ENCODE data around the gene PKD1. TPM values are rescaled to one million over a fixed set of nuclear protein-coding genes. Genes with fewer than 3 reads are reported as not detected.
A peak's percentile ranks its signal among the peaks of the same experiment; 100 is the strongest.

The PKD1 gene
- total RNA-seq, 4 donors from 2014 or later: 86.4 to 214 (median 121) TPM

DNA sequence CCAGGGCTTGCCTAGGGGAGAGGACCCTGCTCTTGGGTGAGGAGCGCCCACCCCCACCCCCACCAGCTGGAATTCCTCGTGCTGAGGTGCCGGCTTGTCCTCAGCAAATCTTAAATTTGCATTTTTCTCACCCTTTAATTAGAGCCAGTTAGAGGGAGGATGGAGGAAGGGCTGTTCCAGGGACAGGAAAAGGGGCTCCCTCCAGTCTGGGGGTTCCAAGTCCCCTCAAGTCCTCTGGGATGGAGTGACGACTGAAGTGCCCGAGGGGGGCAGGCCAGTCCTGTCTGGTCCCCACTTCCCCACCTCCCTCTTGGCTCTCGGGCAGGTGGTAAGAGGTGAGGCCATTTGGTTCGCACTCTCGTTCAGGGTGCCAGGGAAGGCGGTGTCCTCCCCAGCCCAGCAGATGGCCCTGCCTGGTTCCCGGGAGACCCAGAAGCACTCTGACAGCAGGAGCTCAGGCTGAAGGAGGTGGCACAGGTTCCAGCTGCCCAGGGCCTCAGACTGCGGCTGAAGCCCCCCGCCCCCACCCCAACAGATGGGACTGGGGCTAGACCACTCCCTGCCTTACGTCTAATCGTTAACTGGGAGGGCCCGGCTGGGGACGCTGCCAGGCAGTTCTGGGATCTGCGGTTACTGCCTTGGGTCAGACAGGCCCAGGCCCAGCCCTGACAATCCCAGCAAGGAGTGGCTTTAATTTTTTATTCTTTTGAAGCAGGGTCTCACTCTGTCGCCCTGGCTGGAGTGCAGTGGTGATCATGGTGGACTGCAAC, 14.9 kb upstream of the PKD1 start:
- no peak for TF ChIP-seq CTCF (IDR thresholded peaks at IDR 0.05)
- no peak for DNase-seq (ENCODE audit: low spot score)
- ATAC-seq (ENCODE audit: low FRiP score): no peak

- ATAC-seq (ENCODE audit: low FRiP score): no peak
- DNase-seq (ENCODE audit: low spot score): no peak
- no peak for TF ChIP-seq CTCF (IDR thresholded peaks at IDR 0.05)
Measured at GRCh38 chr16:2149630-2150417, 14.1 kb upstream of the PKD1 start.

DNA sequence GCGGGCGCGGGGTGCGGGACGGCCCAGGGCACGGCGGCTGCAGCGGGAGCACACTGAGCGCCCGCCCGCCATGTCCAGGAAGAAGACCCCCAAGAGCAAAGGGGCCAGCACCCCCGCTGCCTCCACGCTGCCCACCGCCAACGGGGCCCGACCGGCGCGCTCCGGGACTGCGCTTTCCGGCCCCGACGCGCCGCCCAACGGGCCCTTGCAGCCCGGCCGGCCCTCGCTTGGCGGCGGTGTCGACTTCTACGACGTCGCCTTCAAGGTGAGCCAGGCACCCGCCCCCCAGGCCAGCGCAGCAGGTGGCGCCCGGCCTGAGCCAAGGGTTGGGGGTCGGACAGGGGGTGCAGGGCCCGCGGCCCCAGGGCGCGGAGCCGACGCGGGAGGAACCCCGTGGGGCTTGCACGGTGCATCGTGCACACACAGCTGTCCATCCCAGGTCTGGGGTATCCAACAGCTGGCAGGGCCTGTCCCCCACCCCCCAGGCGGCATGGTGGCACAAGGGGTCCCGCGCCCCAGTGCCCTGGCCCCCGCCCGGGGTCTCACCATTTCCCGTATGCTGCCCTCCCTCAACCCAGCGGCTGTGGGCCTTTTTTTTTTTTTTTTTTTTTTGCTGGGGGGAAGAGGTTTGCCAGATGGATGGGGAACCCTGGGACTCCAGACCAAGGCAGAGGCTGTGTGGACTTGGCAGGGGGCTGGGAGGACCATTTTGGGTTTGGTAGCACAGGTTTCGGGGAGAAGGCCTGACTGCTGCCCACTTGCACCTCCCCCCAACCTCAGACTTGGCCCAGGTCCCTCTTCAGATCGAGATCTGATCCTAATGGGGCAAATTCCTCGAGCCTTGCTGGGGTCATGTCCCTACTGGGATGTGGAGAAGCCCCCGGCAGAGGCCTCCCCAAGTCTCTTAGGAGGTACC, 13.3 kb upstream of the PKD1 start:
- DNase-seq (ENCODE audit: low spot score) (no peak), ATAC-seq (ENCODE audit: low FRiP score) (no peak)
- no peak for TF ChIP-seq CTCF (IDR thresholded peaks at IDR 0.05)

GRCh38 chr16:2147981-2148671, 12.4 kb upstream of the PKD1 start, which contains the start of gene RAB26:
TSS of gene RAB26 (plus strand) at chr16:2148625. CDS start at chr16:2148784, 159 bp downstream.
- no peak for TF ChIP-seq CTCF (IDR thresholded peaks at IDR 0.05)
- ATAC-seq (ENCODE audit: low FRiP score) (peak; percentile 74), DNase-seq (ENCODE audit: low spot score) (no peak)

DNA sequence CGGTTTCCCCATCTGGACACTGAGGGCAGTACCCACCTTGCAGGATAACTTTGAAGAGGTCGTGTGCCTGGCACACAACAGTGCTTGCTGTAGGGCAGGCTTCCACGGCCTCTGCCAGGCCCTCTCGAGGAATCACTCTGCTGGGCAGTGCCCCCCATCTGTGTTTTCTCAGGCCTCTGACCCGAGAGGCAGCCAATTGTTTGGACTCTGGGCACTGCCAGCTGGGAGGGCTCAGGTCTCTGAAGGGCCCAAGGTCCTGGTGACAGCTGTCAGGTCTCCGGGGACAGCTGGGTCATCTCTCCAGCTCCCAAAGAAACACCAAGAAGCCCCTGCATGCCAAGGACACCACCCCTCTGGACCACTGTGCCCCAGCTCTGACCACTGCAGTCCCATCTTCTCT, 11.7 kb upstream of the PKD1 start:
- no peak for DNase-seq (ENCODE audit: low spot score)
- no peak for ATAC-seq (ENCODE audit: low FRiP score)
- no peak for TF ChIP-seq CTCF (IDR thresholded peaks at IDR 0.05)

DNA sequence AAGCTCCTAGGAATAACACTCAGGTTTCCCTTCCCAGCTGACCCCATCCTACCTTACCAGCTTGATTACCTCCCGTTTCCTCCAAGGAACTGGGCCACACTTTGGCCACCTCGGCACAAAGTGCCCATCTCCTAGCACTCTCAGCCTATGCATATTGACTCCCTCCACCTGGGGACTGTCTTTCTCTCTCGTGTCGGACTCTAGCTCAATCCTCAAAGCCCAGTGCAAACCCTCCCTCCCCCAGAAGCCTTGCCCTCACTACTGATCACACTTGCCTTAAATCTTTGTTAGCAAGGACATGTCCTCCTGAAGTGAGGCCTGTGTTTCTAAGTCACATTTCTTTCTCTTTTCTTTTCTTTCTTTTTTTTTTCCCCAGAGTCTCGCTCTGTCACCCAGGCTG, 10.1 kb upstream of the PKD1 start:
- ATAC-seq (ENCODE audit: low FRiP score): no peak
- TF ChIP-seq CTCF (IDR thresholded peaks at IDR 0.05): no peak
- DNase-seq (ENCODE audit: low spot score): no peak
